Neural progenitor cell (in vitro differentiated cells): ENCODE results near the gene ITGA3.

Experiments
- EZH2 ChIP-seq: fragments of 200-600 bp; sonication (generic); IDR thresholded peaks from 2 replicates; pipeline ENCODE4 v1.6.1; 2017; ENCODE audit warnings: antibody characterized with exemption, mild to moderate bottlenecking, moderate library complexity
- TF ChIP-seq, protein P1 (sequence below): fragments of 200-600 bp; sonication (generic); IDR thresholded peaks from 2 replicates; pipeline ENCODE4 v1.5.1; 2017; ENCODE audit warnings: antibody characterized with exemption, mild to moderate bottlenecking

DNA sequence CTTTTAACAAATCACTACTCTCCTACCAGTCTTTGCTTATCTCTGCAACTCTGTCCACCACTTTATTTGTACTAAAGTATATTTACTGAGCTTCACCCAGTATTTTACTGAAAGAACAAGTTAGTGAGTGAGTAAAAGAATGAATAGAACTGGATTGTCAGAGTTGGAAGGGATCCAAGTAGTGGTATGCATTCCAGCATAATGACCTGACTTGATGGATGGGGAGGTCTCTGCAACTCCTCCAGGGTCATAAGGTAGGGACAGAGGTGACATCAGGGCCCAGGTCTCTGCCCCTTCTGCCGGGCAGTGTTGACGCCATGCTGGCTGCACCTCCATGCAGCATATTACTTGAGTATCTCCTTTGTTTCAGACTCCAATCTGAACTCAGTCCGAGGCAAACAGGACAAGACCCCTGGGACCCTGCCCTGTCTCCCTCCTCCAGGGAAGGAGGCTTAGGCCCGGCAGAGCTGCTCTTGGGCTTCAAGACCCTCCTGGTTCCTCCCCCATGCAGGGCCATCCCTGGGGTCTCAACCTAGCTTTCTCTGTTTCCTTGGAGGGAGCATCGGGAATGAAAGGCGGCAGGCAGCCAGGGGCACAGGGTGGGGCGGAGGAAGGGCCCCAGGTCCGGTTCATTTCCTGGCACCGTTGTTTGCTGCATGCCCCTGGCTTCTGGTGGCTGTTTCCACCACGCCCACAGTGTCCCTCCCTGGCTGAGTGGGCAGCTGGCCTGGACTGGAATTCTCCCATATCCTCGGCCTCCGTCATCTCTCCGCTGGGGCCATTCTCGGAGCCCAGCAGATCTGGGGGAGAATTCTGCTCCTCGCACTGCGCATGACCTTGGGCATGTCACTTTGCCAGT is 12.4 kb upstream of the ITGA3 start:
- TF ChIP-seq, protein P1, sequence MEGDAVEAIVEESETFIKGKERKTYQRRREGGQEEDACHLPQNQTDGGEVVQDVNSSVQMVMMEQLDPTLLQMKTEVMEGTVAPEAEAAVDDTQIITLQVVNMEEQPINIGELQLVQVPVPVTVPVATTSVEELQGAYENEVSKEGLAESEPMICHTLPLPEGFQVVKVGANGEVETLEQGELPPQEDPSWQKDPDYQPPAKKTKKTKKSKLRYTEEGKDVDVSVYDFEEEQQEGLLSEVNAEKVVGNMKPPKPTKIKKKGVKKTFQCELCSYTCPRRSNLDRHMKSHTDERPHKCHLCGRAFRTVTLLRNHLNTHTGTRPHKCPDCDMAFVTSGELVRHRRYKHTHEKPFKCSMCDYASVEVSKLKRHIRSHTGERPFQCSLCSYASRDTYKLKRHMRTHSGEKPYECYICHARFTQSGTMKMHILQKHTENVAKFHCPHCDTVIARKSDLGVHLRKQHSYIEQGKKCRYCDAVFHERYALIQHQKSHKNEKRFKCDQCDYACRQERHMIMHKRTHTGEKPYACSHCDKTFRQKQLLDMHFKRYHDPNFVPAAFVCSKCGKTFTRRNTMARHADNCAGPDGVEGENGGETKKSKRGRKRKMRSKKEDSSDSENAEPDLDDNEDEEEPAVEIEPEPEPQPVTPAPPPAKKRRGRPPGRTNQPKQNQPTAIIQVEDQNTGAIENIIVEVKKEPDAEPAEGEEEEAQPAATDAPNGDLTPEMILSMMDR, result no peak
- no peak for TF ChIP-seq EZH2
